ENCODE data around the gene ATXN10. TPM values are rescaled to one million over a fixed set of nuclear protein-coding genes. Genes with fewer than 3 reads are reported as not detected.

ATXN10 gene
- total and polyA plus RNA-seq, 2 donors (not counting 1 experiment from before 2014, with no cell fraction given) = 52.3 to 95.5 TPM

DNA sequence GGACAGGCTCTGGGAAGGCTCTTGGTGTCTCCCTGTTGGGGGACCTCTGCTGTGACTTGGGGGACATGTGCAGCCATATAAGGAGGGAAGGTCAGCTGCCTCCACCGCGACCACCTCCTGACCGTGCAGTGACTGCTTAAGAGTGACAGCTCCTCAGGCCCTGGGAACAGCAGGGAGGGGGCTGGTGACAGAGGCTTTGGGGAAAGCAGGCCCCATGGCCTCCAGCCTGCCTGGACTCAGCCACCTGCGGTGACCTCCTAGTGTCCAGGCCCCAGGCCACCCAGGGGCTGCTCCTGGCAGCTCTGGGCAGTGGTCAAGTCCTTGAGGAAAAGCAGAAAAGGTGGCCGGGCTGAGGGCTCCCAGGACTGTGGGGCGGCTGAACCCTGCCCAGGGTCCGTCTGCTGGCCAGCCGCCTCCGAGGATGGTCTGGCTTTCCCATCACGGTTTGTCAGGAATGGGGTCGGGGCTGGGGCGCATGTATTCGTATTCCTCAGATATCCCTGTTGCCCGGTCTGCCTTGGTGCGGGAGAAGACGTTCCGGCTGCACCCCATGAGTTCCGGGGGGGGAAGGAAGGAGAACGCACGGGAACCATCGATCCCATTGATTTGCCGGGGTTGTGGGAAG, 208.6 kb downstream of the ATXN10 start:
- TF ChIP-seq CTCF (IDR thresholded peaks at IDR 0.05) (no peak), EZH2 (IDR thresholded peaks at IDR 0.05; ENCODE audit: borderline replicate concordance, insufficient read depth, low read depth, low read length, poor library complexity, severe bottlenecking) (no peak)
- ATAC-seq (ENCODE audit: low read depth) (no peak), DNase-seq (no peak)
- Histone ChIP-seq H2AFZ (ENCODE audit: insufficient read depth, low read depth, low read length, poor library complexity, severe bottlenecking) (no peak overlapping the region), H3K27ac (ENCODE audit: low read length in 2 of 2) (no peak overlapping the region), H3K36me3 (replicated peaks in 1 of 2; ENCODE audit: control extremely low read depth in 1 of 2, control insufficient read depth in 1 of 2, extremely low read depth in 1 of 2, insufficient read depth in 2 of 2, low read length in 1 of 2) (no peaks in the 10 kb centered on the region), H3K79me2 (ENCODE audit: control insufficient read depth, insufficient read depth, low read length) (no peaks in the 10 kb centered on the region), H3K4me3 (ENCODE audit: control extremely low read depth in 1 of 5, extremely low read depth in 1 of 5, insufficient read depth in 1 of 5, low read depth in 2 of 5, low read length in 4 of 5) (no peak overlapping the region), H4K20me1 (ENCODE audit: control insufficient read depth, insufficient read depth, low read length, poor library complexity, severe bottlenecking) (no peaks in the 10 kb centered on the region), H3K9ac (ENCODE audit: low read length) (no peak overlapping the region), H3K9me3 (ENCODE audit: control extremely low read depth in 1 of 3, control insufficient read depth in 2 of 3, insufficient read depth in 1 of 3, low read length in 2 of 3) (peaks cover 0 to 3% (median 0%) of the 10 kb centered on the region in 3 donors), H3K4me1 (ENCODE audit: control insufficient read depth in 2 of 2, insufficient read depth in 2 of 2, low read length in 2 of 2) (peaks cover 0 to 6% of the 10 kb centered on the region in 2 donors), H3K27me3 (replicated peaks in 1 of 4; ENCODE audit: control extremely low read depth in 1 of 4, control insufficient read depth in 3 of 4, insufficient read depth in 4 of 4, low read length in 3 of 4) (peaks cover 0 to 52% (median 5%) of the 10 kb centered on the region in 4 experiments), H3K4me2 (replicated peaks; ENCODE audit: low read depth, low read length, poor library complexity, severe bottlenecking) (no peak overlapping the region)
- no peaks in the 10 kb centered on the region for H3K9me3 Mint-ChIP-seq (ENCODE audit: insufficient read depth)
- H3K4me1 Mint-ChIP-seq = peaks cover 1% of the 10 kb centered on the region
- CTCF ChIA-PET = no interaction called here
- no peak overlapping the region for H3K4me3 Mint-ChIP-seq
- H3K27ac Mint-ChIP-seq = no peak overlapping the region
- intact Hi-C loops (cut with micrococcal nuclease) = no loop called here
- WGBS (ENCODE audit: insufficient coverage) = 30% methylated on average over 22 of the region's 22 CpGs
- peaks cover 34% of the 10 kb centered on the region for H3K27me3 Mint-ChIP-seq
- POLR2A ChIA-PET = no interaction called here

GRCh38 chr22:45880716-45881523, 209.3 kb downstream of the ATXN10 start:
- Histone ChIP-seq H2AFZ (ENCODE audit: insufficient read depth, low read depth, low read length, poor library complexity, severe bottlenecking) (no peak overlapping the region), H3K79me2 (ENCODE audit: control insufficient read depth, insufficient read depth, low read length) (no peaks in the 10 kb centered on the region), H3K27me3 (replicated peaks in 1 of 4; ENCODE audit: control extremely low read depth in 1 of 4, control insufficient read depth in 3 of 4, insufficient read depth in 4 of 4, low read length in 3 of 4) (peaks cover 0 to 53% (median 5%) of the 10 kb centered on the region in 4 experiments), H3K9ac (ENCODE audit: low read length) (no peak overlapping the region), H3K4me1 (ENCODE audit: control insufficient read depth in 2 of 2, insufficient read depth in 2 of 2, low read length in 2 of 2) (peaks cover 0 to 6% of the 10 kb centered on the region in 2 donors), H3K4me2 (replicated peaks; ENCODE audit: low read depth, low read length, poor library complexity, severe bottlenecking) (no peak overlapping the region), H3K27ac (ENCODE audit: low read length in 2 of 2) (no peak overlapping the region), H3K4me3 (ENCODE audit: control extremely low read depth in 1 of 5, extremely low read depth in 1 of 5, insufficient read depth in 1 of 5, low read depth in 2 of 5, low read length in 4 of 5) (no peak overlapping the region), H4K20me1 (ENCODE audit: control insufficient read depth, insufficient read depth, low read length, poor library complexity, severe bottlenecking) (no peaks in the 10 kb centered on the region), H3K9me3 (ENCODE audit: control extremely low read depth in 1 of 3, control insufficient read depth in 2 of 3, insufficient read depth in 1 of 3, low read length in 2 of 3) (peaks cover 0 to 3% (median 0%) of the 10 kb centered on the region in 3 donors), H3K36me3 (replicated peaks in 1 of 2; ENCODE audit: control extremely low read depth in 1 of 2, control insufficient read depth in 1 of 2, extremely low read depth in 1 of 2, insufficient read depth in 2 of 2, low read length in 1 of 2) (no peaks in the 10 kb centered on the region)
- Mint-ChIP-seq H3K4me1 (peaks cover 1% of the 10 kb centered on the region), H3K27me3 (peaks cover 34% of the 10 kb centered on the region), H3K4me3 (no peak overlapping the region), H3K9me3 (ENCODE audit: insufficient read depth) (no peaks in the 10 kb centered on the region), H3K27ac (no peak overlapping the region)
- DNase-seq (no peak), ATAC-seq (ENCODE audit: low read depth) (no peak)
- WGBS (ENCODE audit: insufficient coverage) = 17% methylated on average over 46 of the region's 49 CpGs
- intact Hi-C loops (cut with micrococcal nuclease) = no loop called here
- CTCF ChIA-PET = no interaction called here
- POLR2A ChIA-PET = no interaction called here
- TF ChIP-seq CTCF (IDR thresholded peaks at IDR 0.05) (no peak), EZH2 (IDR thresholded peaks at IDR 0.05; ENCODE audit: borderline replicate concordance, insufficient read depth, low read depth, low read length, poor library complexity, severe bottlenecking) (no peak)
